ENCODE measurements around the gene IL17C.

IL17C gene

GRCh38 chr16:88685156-88686061 is 47.0 kb downstream of the IL17C start:
- DNase-seq (ENCODE audit: low read depth) = peak; percentile 82
- Histone ChIP-seq H3K4me1 (ENCODE audit: control insufficient read depth, insufficient read depth, low read length) (peaks cover 19% of the 10 kb centered on the region), H3K9ac (ENCODE audit: low read length) (peak overlapping the region; percentile 10), H3K4me3 (ENCODE audit: low read length) (peak overlapping the region; percentile 56), H3K27me3 (replicated peaks; ENCODE audit: control insufficient read depth, insufficient read depth, low read length) (peaks cover 12% of the 10 kb centered on the region), H3K9me3 (ENCODE audit: control insufficient read depth, low read length) (no peaks in the 10 kb centered on the region), H3K36me3 (ENCODE audit: control insufficient read depth, insufficient read depth, low read length, severe bottlenecking) (no peaks in the 10 kb centered on the region)

- Histone ChIP-seq H3K4me1 (ENCODE audit: control insufficient read depth, insufficient read depth, low read length) (peaks cover 19% of the 10 kb centered on the region), H3K36me3 (ENCODE audit: control insufficient read depth, insufficient read depth, low read length, severe bottlenecking) (no peaks in the 10 kb centered on the region), H3K4me3 (ENCODE audit: low read length) (peak overlapping the region; percentile 56), H3K9ac (ENCODE audit: low read length) (peak overlapping the region; percentile 10), H3K9me3 (ENCODE audit: control insufficient read depth, low read length) (no peaks in the 10 kb centered on the region), H3K27me3 (replicated peaks; ENCODE audit: control insufficient read depth, insufficient read depth, low read length) (peaks cover 16% of the 10 kb centered on the region)
- DNase-seq (ENCODE audit: low read depth) = peak; percentile 15
These were observed 47.7 kb downstream of the IL17C start for GRCh38 chr16:88686062-88686438.

- H3K27me3 ChIP-seq (replicated peaks; ENCODE audit: control insufficient read depth, insufficient read depth, low read length) = peaks cover 19% of the 10 kb centered on the region
- no peaks in the 10 kb centered on the region for H3K9me3 ChIP-seq (ENCODE audit: control insufficient read depth, low read length)
- peaks cover 19% of the 10 kb centered on the region for H3K4me1 ChIP-seq (ENCODE audit: control insufficient read depth, insufficient read depth, low read length)
- peak within 1 kb of the TSS; percentile 56 for H3K4me3 ChIP-seq (ENCODE audit: low read length)
- peak; percentile 79 for DNase-seq (ENCODE audit: low read depth)
- H3K9ac ChIP-seq (ENCODE audit: low read length) = peak within 1 kb of the TSS; percentile 10
- no peaks in the 10 kb centered on the region for H3K36me3 ChIP-seq (ENCODE audit: control insufficient read depth, insufficient read depth, low read length, severe bottlenecking)
These were observed 48.3 kb downstream of the IL17C start, which contains the start of gene SNAI3 for GRCh38 chr16:88686439-88687253. Gene SNAI3, minus strand, starts transcription at chr16:88686507. Its CDS starts 101 bp downstream, at chr16:88686406.

- Histone ChIP-seq H3K36me3 (ENCODE audit: control insufficient read depth, insufficient read depth, low read length, severe bottlenecking) (no peaks in the 10 kb centered on the region), H3K9me3 (ENCODE audit: control insufficient read depth, low read length) (no peaks in the 10 kb centered on the region), H3K4me1 (ENCODE audit: control insufficient read depth, insufficient read depth, low read length) (peaks cover 19% of the 10 kb centered on the region), H3K9ac (ENCODE audit: low read length) (no peak overlapping the region), H3K4me3 (ENCODE audit: low read length) (no peak overlapping the region), H3K27me3 (replicated peaks; ENCODE audit: control insufficient read depth, insufficient read depth, low read length) (peaks cover 19% of the 10 kb centered on the region)
- DNase-seq (ENCODE audit: low read depth) = no peak
These were observed 48.8 kb downstream of the IL17C start for GRCh38 chr16:88687254-88687576.

- Histone ChIP-seq H3K27me3 (replicated peaks; ENCODE audit: control insufficient read depth, insufficient read depth, low read length) (peaks cover 19% of the 10 kb centered on the region), H3K4me3 (ENCODE audit: low read length) (no peak overlapping the region), H3K4me1 (ENCODE audit: control insufficient read depth, insufficient read depth, low read length) (peaks cover 19% of the 10 kb centered on the region), H3K9ac (ENCODE audit: low read length) (no peak overlapping the region), H3K9me3 (ENCODE audit: control insufficient read depth, low read length) (no peaks in the 10 kb centered on the region), H3K36me3 (ENCODE audit: control insufficient read depth, insufficient read depth, low read length, severe bottlenecking) (no peaks in the 10 kb centered on the region)
- no peak for DNase-seq (ENCODE audit: low read depth)
These were observed 49.3 kb downstream of the IL17C start for GRCh38 chr16:88687676-88688012.

GRCh38 chr16:88688013-88688778 is 49.8 kb downstream of the IL17C start:
- H3K4me1 ChIP-seq (ENCODE audit: control insufficient read depth, insufficient read depth, low read length) = peaks cover 19% of the 10 kb centered on the region
- H3K36me3 ChIP-seq (ENCODE audit: control insufficient read depth, insufficient read depth, low read length, severe bottlenecking) = no peaks in the 10 kb centered on the region
- no peak for DNase-seq (ENCODE audit: low read depth)
- no peak overlapping the region for H3K9ac ChIP-seq (ENCODE audit: low read length)
- H3K27me3 ChIP-seq (replicated peaks; ENCODE audit: control insufficient read depth, insufficient read depth, low read length) = peaks cover 19% of the 10 kb centered on the region
- H3K9me3 ChIP-seq (ENCODE audit: control insufficient read depth, low read length) = no peaks in the 10 kb centered on the region
- no peak overlapping the region for H3K4me3 ChIP-seq (ENCODE audit: low read length)

Measured in adipocyte (in vitro differentiated cells).